A673 (cell line): ENCODE data around the gene C7orf57.

Experiments
- CTCF ChIP-seq: fragments of 300-800, 200-600 bp; sonication (generic); conservative IDR thresholded peaks from 2 replicates; pipeline ENCODE4 v1.5.1; 2017; ENCODE audit warnings: low read depth, mild to moderate bottlenecking, antibody characterized with exemption, low read length, moderate library complexity, mixed read lengths
- EZH2 ChIP-seq: fragments of 200-600 bp; sonication (generic); IDR thresholded peaks from 2 replicates; pipeline ENCODE4 v1.6.1; 2017; ENCODE audit warnings: borderline replicate concordance, low read depth, mild to moderate bottlenecking, mixed read lengths, antibody characterized with exemption, low read length; ENCODE audit not compliant: poor library complexity, severe bottlenecking

DNA sequence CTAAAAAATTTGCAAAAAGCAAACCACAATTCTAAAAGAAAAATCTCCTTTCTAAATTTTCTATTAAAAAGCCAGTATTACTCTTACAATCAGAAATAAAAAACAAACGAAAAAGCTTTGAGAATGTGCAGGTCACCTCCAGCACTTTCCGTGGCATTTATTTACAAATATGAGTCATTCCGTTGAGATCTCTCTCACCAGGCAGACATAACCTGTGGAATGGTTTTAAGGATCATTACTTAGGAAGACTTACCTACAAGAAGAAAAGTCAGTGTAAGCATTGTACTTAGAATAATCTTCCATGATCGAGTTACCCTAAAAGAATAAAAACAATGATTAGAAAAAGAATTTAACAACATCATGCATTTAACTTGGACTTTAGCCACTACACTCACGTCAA, 9.7 kb upstream of the C7orf57 start:
- no peak for TF ChIP-seq CTCF
- no peak for TF ChIP-seq EZH2
